Stimulated activated naive CD8-positive, alpha-beta T cell treated with anti-CD3 and anti-CD28 coated beads, Interleukin-15, amount 100 ng/mL, for 72 hours (primary cell): ENCODE data around the gene BHMT.
A peak's percentile ranks its signal among the peaks of the same experiment; 100 is the strongest.

ENCODE experiments used
- ATAC-seq: fragments of 150-1000 bp; cut with Tn5 transposase; 2 replicates; pipeline ENCODE4 v1.10.0; 2021; ENCODE audit warnings: mild to moderate bottlenecking, moderate library complexity
- DNase-seq, 2 donors: peaks; one replicate each; pipeline ENCODE4 v3.0.0; 2021 to 2022
- H3K27ac Mint-ChIP-seq, 2 donors: one replicate each; pipeline ENCODE4 v1.8.0; 2022; ENCODE audit warnings: mild to moderate bottlenecking in 2 of 2, mixed read lengths in 2 of 2, moderate library complexity in 2 of 2
- H3K27me3 Mint-ChIP-seq: one replicate; pipeline ENCODE4 v1.8.0; 2022; ENCODE audit warnings: mixed read lengths
- H3K4me1 Mint-ChIP-seq: one replicate; pipeline ENCODE4 v1.8.0; 2022; ENCODE audit warnings: mild to moderate bottlenecking, mixed read lengths
- H3K4me3 Mint-ChIP-seq, 2 donors: one replicate each; pipeline ENCODE4 v1.8.0; 2022; ENCODE audit warnings: mild to moderate bottlenecking in 2 of 2, mixed read lengths in 2 of 2, moderate library complexity in 1 of 2
- H3K9me3 Mint-ChIP-seq, 2 donors: one replicate each; pipeline ENCODE4 v1.8.0; 2022; ENCODE audit warnings: mixed read lengths in 2 of 2

The BHMT gene

DNA sequence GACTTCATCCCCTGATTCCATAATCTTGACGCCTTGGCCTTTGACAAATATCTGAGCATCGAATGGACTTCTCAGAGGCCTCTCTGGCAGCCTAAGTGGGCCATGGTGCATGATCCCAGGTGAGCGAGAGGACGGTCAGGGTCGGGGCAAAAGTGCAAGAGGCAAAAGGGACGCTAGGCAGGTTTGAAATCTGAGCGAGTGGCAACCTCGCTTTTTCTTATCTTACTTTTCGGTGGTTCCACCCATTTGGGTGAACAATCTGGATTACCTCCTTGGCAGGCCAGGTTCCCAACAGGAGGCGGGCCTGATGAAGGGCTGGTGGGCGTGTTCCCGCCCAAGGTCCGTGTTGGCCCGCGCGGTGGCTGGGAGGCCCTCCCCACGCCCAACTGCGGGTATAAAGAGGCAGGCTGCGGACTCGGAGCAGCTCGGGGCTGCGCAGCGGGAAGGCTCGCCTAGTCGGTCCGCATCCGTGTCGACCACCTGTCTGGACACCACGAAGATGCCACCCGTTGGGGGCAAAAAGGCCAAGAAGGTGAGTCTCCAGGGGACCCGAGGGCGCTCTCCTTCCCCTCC is at the start of gene BHMT:
TSS of gene BHMT (plus strand) at position 423 of the 573 bp plus-strand sequence. CDS start at position 500, 77 bp downstream.
- H3K27ac Mint-ChIP-seq, result no peak within 1 kb of the TSS
- H3K4me1 Mint-ChIP-seq, result peaks cover 10% of the 10 kb centered on the region
- H3K4me3 Mint-ChIP-seq, result peak within 1 kb of the TSS in 1 of 2 donors; percentile 43
- H3K27me3 Mint-ChIP-seq, result peaks cover 64% of the 10 kb centered on the region
- H3K9me3 Mint-ChIP-seq, result no peaks in the 10 kb centered on the region
- ATAC-seq (no peak), DNase-seq (no peak)

GRCh38 chr5:79062436-79062835 is 49.2 kb upstream of the BHMT start:
- ATAC-seq, result no peak
- H3K9me3 Mint-ChIP-seq, result no peaks in the 10 kb centered on the region
- no peak overlapping the region for H3K27ac Mint-ChIP-seq
- DNase-seq, result no peak
- H3K4me1 Mint-ChIP-seq, result peaks cover 6% of the 10 kb centered on the region
- H3K27me3 Mint-ChIP-seq, result no peaks in the 10 kb centered on the region
- no peak overlapping the region for H3K4me3 Mint-ChIP-seq

GRCh38 chr5:79069488-79070349 is 41.9 kb upstream of the BHMT start, which contains the start of the genes BHMT2 and DMGDH:
Gene BHMT2 (plus strand): TSS chr5:79069767. CDS start chr5:79069783, 16 bp downstream.
Gene DMGDH (minus strand): TSS chr5:79069674. CDS start chr5:79069620, 54 bp downstream.
- H3K27me3 Mint-ChIP-seq, result peaks cover 47% of the 10 kb centered on the region
- H3K9me3 Mint-ChIP-seq, result no peaks in the 10 kb centered on the region
- H3K4me3 Mint-ChIP-seq, result peak within 1 kb of the TSS in 1 of 2 donors; percentile 33
- no peak within 1 kb of the TSS for H3K27ac Mint-ChIP-seq
- peaks cover 6% of the 10 kb centered on the region for H3K4me1 Mint-ChIP-seq
- ATAC-seq, result peak; percentile 68
- DNase-seq, result peak in 1 of 2 donors; percentile 7

DNA sequence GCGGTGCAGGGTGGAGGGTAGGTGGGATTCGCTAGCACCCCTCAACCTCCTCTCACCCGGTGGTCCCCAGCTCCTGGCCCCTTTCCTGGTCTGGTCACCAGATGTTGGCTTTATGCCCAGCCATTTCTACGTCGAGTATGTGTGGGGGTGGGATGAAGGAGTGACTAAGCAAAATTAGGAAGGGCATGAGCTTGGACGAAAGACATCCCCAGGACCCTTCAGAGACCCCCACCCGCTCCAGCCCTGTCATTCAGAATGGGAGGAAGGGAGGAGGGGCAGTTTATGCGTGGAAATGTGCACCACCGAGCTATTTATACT is 41.3 kb upstream of the BHMT start:
- DNase-seq (no peak), ATAC-seq (no peak)
- Mint-ChIP-seq H3K4me1 (peaks cover 11% of the 10 kb centered on the region), H3K27me3 (peaks cover 47% of the 10 kb centered on the region), H3K27ac (no peak overlapping the region), H3K4me3 (no peak overlapping the region), H3K9me3 (no peaks in the 10 kb centered on the region)

- peaks cover 22% of the 10 kb centered on the region for H3K4me1 Mint-ChIP-seq
- H3K27ac Mint-ChIP-seq, result no peak overlapping the region
- ATAC-seq (peak; percentile 49), DNase-seq (no peak)
- H3K9me3 Mint-ChIP-seq, result no peaks in the 10 kb centered on the region
- H3K27me3 Mint-ChIP-seq, result peaks cover 28% of the 10 kb centered on the region
- H3K4me3 Mint-ChIP-seq, result no peak overlapping the region
Observed at GRCh38 chr5:79074641-79075040, 37.0 kb upstream of the BHMT start.

DNA sequence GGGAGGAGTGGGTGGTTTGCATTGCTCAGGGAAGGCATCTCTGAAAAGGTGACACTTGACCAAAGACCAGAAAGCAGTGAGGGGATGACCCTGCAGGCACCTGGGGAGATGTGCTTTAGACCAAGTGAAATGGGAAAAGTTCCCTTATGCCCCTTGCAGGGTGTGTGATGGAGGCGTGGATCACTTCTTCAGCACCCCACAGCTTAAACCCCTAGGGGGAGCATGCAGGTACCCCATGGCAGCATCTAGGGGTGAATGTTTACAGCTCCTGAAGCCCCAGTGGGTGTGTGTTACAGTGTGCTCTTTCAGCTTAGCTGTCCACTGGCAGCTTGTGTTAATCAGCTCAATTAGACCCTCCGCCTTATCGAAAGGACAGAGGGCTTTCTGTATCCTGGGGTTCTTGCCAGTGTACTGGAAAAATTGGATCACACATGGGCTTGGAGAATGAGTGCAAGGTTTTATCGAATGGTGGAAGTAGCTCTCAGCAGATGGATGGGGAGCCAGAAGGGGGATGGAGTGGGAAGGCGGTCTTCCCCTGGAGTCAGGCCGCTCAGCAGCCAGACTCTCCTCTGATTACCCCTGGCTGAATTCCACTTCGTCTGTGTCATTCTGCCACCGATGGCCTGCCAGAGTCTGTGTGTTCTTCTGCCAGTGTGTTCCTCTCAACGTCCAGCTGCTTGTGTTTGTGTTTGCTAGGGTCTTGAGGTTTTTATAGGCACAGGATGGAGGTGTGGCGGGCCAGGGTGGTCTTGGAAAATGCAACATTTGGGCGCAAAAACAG is 35.8 kb upstream of the BHMT start:
- Mint-ChIP-seq H3K4me3 (no peak overlapping the region), H3K9me3 (no peaks in the 10 kb centered on the region), H3K27me3 (peaks cover 17% of the 10 kb centered on the region), H3K4me1 (peaks cover 22% of the 10 kb centered on the region), H3K27ac (no peak overlapping the region)
- ATAC-seq (no peak), DNase-seq (no peak)

GRCh38 chr5:79076819-79077218 is 34.8 kb upstream of the BHMT start:
- ATAC-seq (no peak), DNase-seq (no peak)
- H3K9me3 Mint-ChIP-seq, result no peaks in the 10 kb centered on the region
- no peak overlapping the region for H3K4me3 Mint-ChIP-seq
- H3K4me1 Mint-ChIP-seq, result peaks cover 22% of the 10 kb centered on the region
- peaks cover 8% of the 10 kb centered on the region for H3K27me3 Mint-ChIP-seq
- H3K27ac Mint-ChIP-seq, result peak overlapping the region in 1 of 2 donors; percentile 44

DNA sequence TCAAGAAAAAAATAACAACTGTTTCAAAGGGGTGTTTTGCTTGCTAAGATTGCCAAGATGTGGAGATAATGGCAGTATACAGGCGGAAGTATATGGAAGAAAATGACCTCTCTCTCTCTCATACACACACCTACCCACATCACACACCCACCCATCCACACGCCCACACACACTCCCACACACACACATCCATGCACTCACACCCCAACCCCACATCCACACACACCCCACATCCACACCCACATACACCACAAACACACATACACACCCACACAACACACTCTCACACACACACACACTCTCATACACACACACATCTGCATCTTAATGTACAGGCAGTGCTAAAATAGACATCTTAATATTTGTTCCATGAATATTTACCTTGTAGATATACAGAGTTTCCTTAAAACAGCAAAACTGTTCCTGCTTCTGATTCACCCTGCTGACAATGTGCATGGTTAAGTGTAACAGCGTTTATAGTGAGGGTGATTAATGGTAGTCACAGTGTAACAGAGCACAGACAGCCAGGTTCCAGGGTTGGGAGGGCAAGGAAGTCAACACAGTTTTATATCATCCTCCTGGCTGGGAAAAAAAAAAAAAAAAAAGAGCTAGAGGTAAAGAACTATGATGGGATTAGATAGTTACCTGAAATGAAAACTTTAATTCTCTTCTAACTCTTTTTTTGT is 33.8 kb upstream of the BHMT start:
- peaks cover 22% of the 10 kb centered on the region for H3K4me1 Mint-ChIP-seq

DNA sequence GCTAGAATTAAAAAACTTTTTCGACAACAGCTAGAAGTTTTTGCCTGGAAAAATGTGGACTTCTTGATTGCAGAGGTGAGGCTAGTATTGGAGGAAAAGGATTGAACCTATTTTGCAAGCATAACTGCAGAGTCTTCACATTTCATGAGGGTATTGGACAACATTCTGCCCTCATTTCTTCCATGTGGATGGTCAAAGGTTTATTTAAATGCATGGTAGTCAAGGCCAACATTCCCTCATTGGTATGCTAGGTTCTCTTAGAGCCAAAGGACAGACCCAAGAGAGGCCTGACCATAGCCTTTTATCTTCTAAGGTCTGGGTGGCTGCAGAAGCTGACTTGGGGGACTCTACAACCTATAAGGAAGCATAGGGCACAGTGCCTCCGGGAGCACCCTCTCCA is 30.8 kb upstream of the BHMT start:
- no peak for DNase-seq
- no peaks in the 10 kb centered on the region for H3K27me3 Mint-ChIP-seq
- ATAC-seq, result no peak
- no peak overlapping the region for H3K4me3 Mint-ChIP-seq
- H3K4me1 Mint-ChIP-seq, result peaks cover 8% of the 10 kb centered on the region
- no peak overlapping the region for H3K27ac Mint-ChIP-seq
- no peaks in the 10 kb centered on the region for H3K9me3 Mint-ChIP-seq

More for the DNA sequence above, 33.8 kb upstream of the BHMT start:
- ATAC-seq (no peak), DNase-seq (no peak)
- no peaks in the 10 kb centered on the region for H3K9me3 Mint-ChIP-seq
- H3K27ac Mint-ChIP-seq, result no peak overlapping the region
- no peak overlapping the region for H3K4me3 Mint-ChIP-seq
- H3K27me3 Mint-ChIP-seq, result no peaks in the 10 kb centered on the region

DNA sequence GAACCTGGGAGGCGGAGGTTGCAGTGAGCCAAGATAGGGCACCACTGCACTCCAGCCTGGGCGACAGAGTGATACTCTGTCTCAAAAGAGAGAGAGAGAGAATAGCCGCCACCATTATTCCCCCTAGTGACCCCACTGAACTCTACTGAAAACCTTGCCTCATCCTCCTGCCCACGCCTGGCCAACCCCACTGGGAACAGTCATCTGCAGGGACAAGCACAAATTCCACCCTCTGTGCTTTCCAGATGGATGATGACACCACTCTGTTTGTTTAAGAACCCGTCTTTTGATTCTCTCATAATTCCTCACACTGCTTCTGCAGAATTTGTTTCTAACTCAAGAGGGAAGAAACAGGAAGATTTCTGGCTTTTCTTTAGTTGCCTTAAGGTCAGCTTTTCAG is 29.8 kb upstream of the BHMT start:
- Mint-ChIP-seq H3K4me1 (peaks cover 8% of the 10 kb centered on the region), H3K27ac (peak overlapping the region in 1 of 2 donors; percentile 42), H3K9me3 (no peaks in the 10 kb centered on the region), H3K4me3 (no peak overlapping the region), H3K27me3 (no peaks in the 10 kb centered on the region)
- no peak for DNase-seq
- no peak for ATAC-seq

GRCh38 chr5:79086116-79086515 is 25.5 kb upstream of the BHMT start:
- no peaks in the 10 kb centered on the region for H3K9me3 Mint-ChIP-seq
- no peak for ATAC-seq
- no peaks in the 10 kb centered on the region for H3K27me3 Mint-ChIP-seq
- H3K27ac Mint-ChIP-seq, result no peak overlapping the region
- no peak for DNase-seq
- no peak overlapping the region for H3K4me3 Mint-ChIP-seq
- H3K4me1 Mint-ChIP-seq, result no peaks in the 10 kb centered on the region

DNA sequence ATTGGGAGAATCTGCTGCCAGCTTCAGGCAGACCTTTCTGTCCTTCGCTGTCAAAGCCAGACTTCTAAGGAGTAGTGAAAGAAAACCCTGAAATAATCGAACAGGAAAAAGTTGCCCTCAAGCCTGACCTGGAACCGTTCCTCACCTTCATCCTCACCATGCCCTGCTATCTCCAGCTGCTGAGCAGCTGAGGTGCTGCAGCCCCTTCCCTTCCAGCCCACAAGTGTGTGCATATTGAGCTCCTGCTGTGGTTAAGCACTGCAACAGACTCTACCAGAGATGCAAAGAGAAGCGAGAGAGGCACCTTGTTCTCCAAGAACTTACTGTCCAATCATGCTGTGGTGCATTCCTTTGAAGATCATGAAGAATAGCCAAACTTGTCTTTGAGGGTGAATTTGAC is 23.1 kb upstream of the BHMT start:
- H3K4me3 Mint-ChIP-seq, result no peak overlapping the region
- no peaks in the 10 kb centered on the region for H3K9me3 Mint-ChIP-seq
- ATAC-seq (no peak), DNase-seq (no peak)
- no peaks in the 10 kb centered on the region for H3K4me1 Mint-ChIP-seq
- no peaks in the 10 kb centered on the region for H3K27me3 Mint-ChIP-seq
- no peak overlapping the region for H3K27ac Mint-ChIP-seq

DNA sequence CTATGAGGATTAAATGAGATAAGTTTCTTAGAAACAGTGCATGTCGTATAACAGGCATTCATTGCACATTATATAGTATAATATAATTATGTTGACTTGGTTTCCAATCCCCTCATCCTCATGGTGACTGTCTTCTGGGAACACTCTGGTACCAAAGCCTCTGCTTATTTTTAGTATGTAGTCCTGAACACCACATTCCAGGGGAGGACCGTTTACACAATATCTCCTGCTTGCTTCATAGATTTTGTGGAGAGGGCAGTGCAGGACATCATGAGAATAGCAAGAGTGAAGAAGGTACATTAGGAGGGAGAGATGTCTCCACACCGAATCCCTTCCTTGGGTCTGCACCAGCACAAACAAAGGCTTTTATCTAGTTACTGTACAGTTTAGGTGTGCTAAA is 20.5 kb upstream of the BHMT start:
- H3K4me1 Mint-ChIP-seq, result no peaks in the 10 kb centered on the region
- ATAC-seq (no peak), DNase-seq (no peak)
- no peak overlapping the region for H3K27ac Mint-ChIP-seq
- no peak overlapping the region for H3K4me3 Mint-ChIP-seq
- no peaks in the 10 kb centered on the region for H3K9me3 Mint-ChIP-seq
- no peaks in the 10 kb centered on the region for H3K27me3 Mint-ChIP-seq

- DNase-seq (no peak), ATAC-seq (no peak)
- Mint-ChIP-seq H3K4me3 (no peak overlapping the region), H3K27ac (no peak overlapping the region), H3K9me3 (no peaks in the 10 kb centered on the region), H3K4me1 (no peaks in the 10 kb centered on the region), H3K27me3 (peaks cover 2% of the 10 kb centered on the region)
Observed at GRCh38 chr5:79093762-79094161, 17.8 kb upstream of the BHMT start.

- DNase-seq (no peak), ATAC-seq (no peak)
- H3K27ac Mint-ChIP-seq, result no peak overlapping the region
- no peak overlapping the region for H3K4me3 Mint-ChIP-seq
- H3K9me3 Mint-ChIP-seq, result peaks cover 0 to 5% of the 10 kb centered on the region in 2 donors
- peaks cover 59% of the 10 kb centered on the region for H3K27me3 Mint-ChIP-seq
- H3K4me1 Mint-ChIP-seq, result no peaks in the 10 kb centered on the region
Observed at GRCh38 chr5:79105868-79106267, 5.7 kb upstream of the BHMT start.
